H9 (cell line): ENCODE data around the gene NFATC1. TPM values are rescaled to one million over a fixed set of nuclear protein-coding genes. Genes with fewer than 3 reads are reported as not detected.

ENCODE experiments used
- DNase-seq: peaks from one replicate; pipeline ENCODE4 v3.0.0-alpha.2; 2017
- H2AFZ ChIP-seq: one replicate; pipeline ENCODE4 v1.6.1; 2013; ENCODE audit warnings: mild to moderate bottlenecking, low read length, control low read depth, moderate library complexity
- H2AK5ac ChIP-seq: 2 replicates; pipeline ENCODE4 v1.6.1; 2013; ENCODE audit warnings: low read length, control low read depth, mixed read lengths; ENCODE audit not compliant: insufficient read length
- H2BK120ac ChIP-seq: one replicate; pipeline ENCODE4 v1.6.1; 2013; ENCODE audit warnings: low read depth, mild to moderate bottlenecking, low read length, control low read depth, inconsistent platforms; ENCODE audit not compliant: poor library complexity, severe bottlenecking
- H2BK12ac ChIP-seq: 2 replicates; pipeline ENCODE4 v1.6.1; 2013; ENCODE audit warnings: low read length, control low read depth, mixed read lengths, low read depth; ENCODE audit not compliant: insufficient read length
- H2BK15ac ChIP-seq: 2 replicates; pipeline ENCODE4 v1.6.1; 2013; ENCODE audit warnings: low read depth, low read length, control low read depth
- H2BK20ac ChIP-seq: one replicate; pipeline ENCODE4 v1.6.1; 2013; ENCODE audit warnings: low read depth, mild to moderate bottlenecking, low read length, control low read depth, inconsistent platforms; ENCODE audit not compliant: poor library complexity, severe bottlenecking
- H2BK5ac ChIP-seq: 2 replicates; pipeline ENCODE4 v1.6.1; 2013; ENCODE audit warnings: low read length, control low read depth, mixed read lengths; ENCODE audit not compliant: insufficient read length
- H3K14ac ChIP-seq: 2 replicates; pipeline ENCODE4 v1.6.1; 2013; ENCODE audit warnings: low read length, control low read depth; ENCODE audit not compliant: insufficient read depth
- H3K18ac ChIP-seq: 2 replicates; pipeline ENCODE4 v1.6.1; 2013; ENCODE audit warnings: low read depth, mild to moderate bottlenecking, mixed read lengths, low read length, control low read depth; ENCODE audit not compliant: insufficient read length
- H3K23ac ChIP-seq: 2 replicates; pipeline ENCODE4 v1.6.1; 2013; ENCODE audit warnings: low read length, control low read depth, mixed read lengths, low read depth; ENCODE audit not compliant: insufficient read length
- H3K23me2 ChIP-seq: 2 replicates; pipeline ENCODE4 v1.6.1; 2013; ENCODE audit warnings: low read depth, mild to moderate bottlenecking, mixed read lengths, low read length, control low read depth; ENCODE audit not compliant: insufficient read length, poor library complexity, severe bottlenecking
- H3K27ac ChIP-seq: 2 replicates; pipeline ENCODE4 v1.5.1; 2013; ENCODE audit warnings: low read length, control low read depth, mixed read lengths, low read depth; ENCODE audit not compliant: insufficient read length
- H3K27me3 ChIP-seq: 2 replicates; pipeline ENCODE4 v1.6.1; 2013; ENCODE audit warnings: low read length, control low read depth, inconsistent platforms; ENCODE audit not compliant: insufficient read depth
- H3K4ac ChIP-seq: 2 replicates; pipeline ENCODE4 v1.6.1; 2013; ENCODE audit warnings: low read depth, mild to moderate bottlenecking, control low read depth, inconsistent platforms, low read length, moderate library complexity
- H3K4me1 ChIP-seq: 2 replicates; pipeline ENCODE4 v1.6.1; 2013; ENCODE audit warnings: low read length, control low read depth, inconsistent platforms; ENCODE audit not compliant: insufficient read depth
- H3K4me2 ChIP-seq: 2 replicates; pipeline ENCODE4 v1.6.1; 2013; ENCODE audit warnings: low read length, control low read depth, mixed read lengths; ENCODE audit not compliant: insufficient read length, insufficient read depth
- H3K56ac ChIP-seq: 2 replicates; pipeline ENCODE4 v1.6.1; 2013; ENCODE audit warnings: low read depth, mild to moderate bottlenecking, mixed read lengths, low read length, control low read depth; ENCODE audit not compliant: insufficient read length
- H3K79me1 ChIP-seq: 2 replicates; pipeline ENCODE4 v1.6.1; 2013; ENCODE audit warnings: low read depth, mild to moderate bottlenecking, moderate library complexity, low read length, control low read depth, inconsistent platforms; ENCODE audit not compliant: insufficient read depth, poor library complexity, severe bottlenecking
- H3K79me2 ChIP-seq: 2 replicates; pipeline ENCODE4 v1.6.1; 2013; ENCODE audit warnings: low read length, control low read depth, inconsistent platforms; ENCODE audit not compliant: insufficient read depth
- H3K9ac ChIP-seq: 2 replicates; pipeline ENCODE4 v1.6.1; 2013; ENCODE audit warnings: low read length, control low read depth, mixed read lengths; ENCODE audit not compliant: insufficient read length; ENCODE audit errors: extremely low read depth
- H3K9me3 ChIP-seq: one replicate; pipeline ENCODE4 v1.6.1; 2013; ENCODE audit warnings: low read depth, low read length, inconsistent platforms; ENCODE audit not compliant: control insufficient read depth
- H3T11ph ChIP-seq: one replicate; pipeline ENCODE4 v1.6.1; 2013; ENCODE audit warnings: mild to moderate bottlenecking, low read length, control low read depth, inconsistent platforms
- H4K20me1 ChIP-seq: one replicate; pipeline ENCODE4 v1.6.1; 2013; ENCODE audit not compliant: control insufficient read depth, insufficient read length, insufficient read depth
- H4K5ac ChIP-seq: 2 replicates; pipeline ENCODE4 v1.6.1; 2013; ENCODE audit warnings: low read depth, mild to moderate bottlenecking, mixed read lengths, low read length, control low read depth; ENCODE audit not compliant: insufficient read length
- H4K8ac ChIP-seq: replicated peaks from 2 replicates; pipeline ENCODE4 v1.6.1; 2013; ENCODE audit warnings: low read length, control low read depth, mixed read lengths, low read depth; ENCODE audit not compliant: insufficient read length
- H4K91ac ChIP-seq: 2 replicates; pipeline ENCODE4 v1.6.1; 2013; ENCODE audit warnings: low read depth, mild to moderate bottlenecking, moderate library complexity, mixed read lengths, low read length, control low read depth; ENCODE audit not compliant: insufficient read length
- H3K27ac Mint-ChIP-seq, 3 experiments: 2 replicates in 2 of 3; 3 replicates in 1 of 3; pipeline ENCODE4 v1.8.0; 2020 to 2021; ENCODE audit warnings: mixed read lengths in 3 of 3, mild to moderate bottlenecking in 1 of 3, moderate library complexity in 1 of 3
- H3K27me3 Mint-ChIP-seq: 2 replicates; pipeline ENCODE4 v1.8.0; 2021; ENCODE audit warnings: low read depth, mild to moderate bottlenecking, moderate library complexity, mixed read lengths
- H3K36me3 Mint-ChIP-seq, 3 experiments: 2 replicates in 2 of 3; 3 replicates in 1 of 3; pipeline ENCODE4 v1.8.0; 2020 to 2021; ENCODE audit warnings: low read depth in 3 of 3, mixed read lengths in 3 of 3; ENCODE audit not compliant: insufficient read depth in 1 of 3
- H3K4me1 Mint-ChIP-seq, 2 experiments: 2 replicates each; pipeline ENCODE4 v1.8.0; 2020; ENCODE audit warnings: mixed read lengths in 2 of 2
- H3K4me3 Mint-ChIP-seq, 2 experiments: 2 replicates in 1 of 2; 3 replicates in 1 of 2; pipeline ENCODE4 v1.8.0; 2020 to 2021; ENCODE audit warnings: mild to moderate bottlenecking in 2 of 2, mixed read lengths in 2 of 2, moderate library complexity in 1 of 2
- H3K9me3 Mint-ChIP-seq, 2 experiments: 2 replicates in 1 of 2; 3 replicates in 1 of 2; pipeline ENCODE4 v1.8.0; 2020; ENCODE audit warnings: mild to moderate bottlenecking in 2 of 2, mixed read lengths in 2 of 2, moderate library complexity in 1 of 2
- CTCF ChIP-seq: fragments of 200-600 bp; sonication (generic); conservative IDR thresholded peaks from 3 replicates; pipeline ENCODE4 v1.8.0; 2021; ENCODE audit warnings: antibody characterized with exemption, mild to moderate bottlenecking
- WGBS: extraction: QIAGEN DNeasy Blood & Tissue Kit; methylation state at CpG from one replicate; pipeline ENCODE4 v1.1.7; 2013; ENCODE audit warnings: missing lambda C conversion rate, low lambda C conversion rate, mixed read lengths; ENCODE audit not compliant: insufficient read length; ENCODE audit errors: extremely low coverage; 5-methylcytosine and 5-hydroxymethylcytosine counted together
- total RNA-seq: library from RNA; stranded (reverse); gene quantifications from 2 replicates; pipeline ENCODE4 v1.2.1, GENCODE V29; 2021

The NFATC1 gene
- total RNA-seq, 1 experiment from 2014 or later, result 5.5 TPM

GRCh38 chr18:79507546-79508480 lies 112.1 kb downstream of the NFATC1 start:
- no peaks in the 10 kb centered on the region for H3K4me1 ChIP-seq
- no peak overlapping the region; the same call in 1 of the 2 replicates for H3K14ac ChIP-seq
- no peaks in the 10 kb centered on the region; a peak in 2 of 5 replicates for H3K9me3 Mint-ChIP-seq
- no peak overlapping the region for H2BK15ac ChIP-seq
- no peaks in the 10 kb centered on the region for H3K79me1 ChIP-seq
- no peak overlapping the region for H3K4ac ChIP-seq
- H2BK120ac ChIP-seq, result no peak overlapping the region
- no peak overlapping the region for H2AFZ ChIP-seq
- peak overlapping the region; percentile 18 for H3K4me2 ChIP-seq
- H4K20me1 ChIP-seq, result no peaks in the 10 kb centered on the region
- H3K79me2 ChIP-seq, result no peaks in the 10 kb centered on the region
- no peak overlapping the region for H2BK5ac ChIP-seq
- no peak for DNase-seq
- peaks cover 10% of the 10 kb centered on the region for H3K27me3 Mint-ChIP-seq
- H3K23ac ChIP-seq, result no peak overlapping the region
- H3K9me3 ChIP-seq, result no peaks in the 10 kb centered on the region
- no peak overlapping the region for H3K27ac Mint-ChIP-seq
- H3K27ac ChIP-seq, result no peak overlapping the region
- H4K5ac ChIP-seq, result no peak overlapping the region
- no peak overlapping the region for H4K91ac ChIP-seq
- no peak for TF ChIP-seq CTCF
- H2AK5ac ChIP-seq, result no peak overlapping the region
- peaks cover 4 to 16% of the 10 kb centered on the region in 2 experiments; a peak in 3 of 4 replicates for H3K4me1 Mint-ChIP-seq
- H3K18ac ChIP-seq, result no peak overlapping the region
- H2BK20ac ChIP-seq, result no peak overlapping the region
- H3T11ph ChIP-seq, result no peak overlapping the region
- peak overlapping the region in 1 of 2 experiments; percentile 33; a peak in 2 of 5 replicates for H3K4me3 Mint-ChIP-seq
- H3K9ac ChIP-seq, result no peak overlapping the region
- no peak overlapping the region for H4K8ac ChIP-seq
- peaks cover 0 to 2% (median 0%) of the 10 kb centered on the region in 3 experiments; a peak in 1 of 7 replicates for H3K36me3 Mint-ChIP-seq
- H3K27me3 ChIP-seq, result no peaks in the 10 kb centered on the region; the same call in 1 of the 2 replicates
- no peak overlapping the region for H3K56ac ChIP-seq
- WGBS, result no CpG with 5 or more reads among the region's 46 CpGs
- H3K23me2 ChIP-seq, result no peaks in the 10 kb centered on the region
- no peak overlapping the region for H2BK12ac ChIP-seq
